Neutrophil (primary cell): ENCODE results near the gene TLCD3A.
"Not testable (repeated sequence)": the region's sequence is repeated elsewhere in the genome, so short reads cannot be mapped to it uniquely, and the experiment has no call there.

Source experiments
- H3K27ac ChIP-seq: fragments of 200-600 bp; sonication (generic); 2 replicates; pipeline ENCODE4 v1.5.1; 2016; ENCODE audit warnings: mild to moderate bottlenecking, moderate library complexity
- H3K27me3 ChIP-seq: fragments of 200-600 bp; sonication (generic); 2 replicates; pipeline ENCODE4 v1.6.0; 2016; ENCODE audit warnings: mild to moderate bottlenecking
- H3K36me3 ChIP-seq: fragments of 200-600 bp; sonication (generic); 2 replicates; pipeline ENCODE4 v1.5.1; 2017
- H3K4me1 ChIP-seq, 2 experiments: fragments of 200-600 bp in 1 of 2; sonication (generic) in 1 of 2; 1 replicate in 1 of 2; 2 replicates in 1 of 2; pipeline versions ENCODE4 v1.5.1 to v1.6.1; 2013 to 2016; ENCODE audit warnings: low read depth in 1 of 2, low read length in 1 of 2, mild to moderate bottlenecking in 1 of 2, moderate library complexity in 1 of 2; ENCODE audit not compliant: control insufficient read depth in 1 of 2, insufficient read depth in 1 of 2
- H3K4me3 ChIP-seq, 2 experiments: fragments of 200-600 bp in 1 of 2; sonication (generic) in 1 of 2; 1 replicate in 1 of 2; 2 replicates in 1 of 2; pipeline ENCODE4 v1.5.1; 2013 to 2016; ENCODE audit warnings: low read depth in 1 of 2, low read length in 1 of 2, mild to moderate bottlenecking in 1 of 2, moderate library complexity in 1 of 2
- H3K9me3 ChIP-seq: fragments of 200-600 bp; sonication (generic); 2 replicates; pipeline ENCODE4 v1.5.1; 2016
- TF ChIP-seq, protein P1 (sequence below): fragments of 200-600 bp; sonication (generic); IDR thresholded peaks from 2 replicates; pipeline ENCODE4 v1.5.1; 2016; ENCODE audit warnings: antibody characterized with exemption

The TLCD3A gene

GRCh38 chr17:746181-746580, 13.8 kb downstream of the TLCD3A start:
- Histone ChIP-seq H3K4me3 (no peak overlapping the region), H3K9me3 (no peaks in the 10 kb centered on the region), H3K4me1 (peaks cover 9% of the 10 kb centered on the region in 2 experiments), H3K36me3 (peaks cover 37% of the 10 kb centered on the region), H3K27ac (no peak overlapping the region), H3K27me3 (no peaks in the 10 kb centered on the region)
- TF ChIP-seq, protein P1, sequence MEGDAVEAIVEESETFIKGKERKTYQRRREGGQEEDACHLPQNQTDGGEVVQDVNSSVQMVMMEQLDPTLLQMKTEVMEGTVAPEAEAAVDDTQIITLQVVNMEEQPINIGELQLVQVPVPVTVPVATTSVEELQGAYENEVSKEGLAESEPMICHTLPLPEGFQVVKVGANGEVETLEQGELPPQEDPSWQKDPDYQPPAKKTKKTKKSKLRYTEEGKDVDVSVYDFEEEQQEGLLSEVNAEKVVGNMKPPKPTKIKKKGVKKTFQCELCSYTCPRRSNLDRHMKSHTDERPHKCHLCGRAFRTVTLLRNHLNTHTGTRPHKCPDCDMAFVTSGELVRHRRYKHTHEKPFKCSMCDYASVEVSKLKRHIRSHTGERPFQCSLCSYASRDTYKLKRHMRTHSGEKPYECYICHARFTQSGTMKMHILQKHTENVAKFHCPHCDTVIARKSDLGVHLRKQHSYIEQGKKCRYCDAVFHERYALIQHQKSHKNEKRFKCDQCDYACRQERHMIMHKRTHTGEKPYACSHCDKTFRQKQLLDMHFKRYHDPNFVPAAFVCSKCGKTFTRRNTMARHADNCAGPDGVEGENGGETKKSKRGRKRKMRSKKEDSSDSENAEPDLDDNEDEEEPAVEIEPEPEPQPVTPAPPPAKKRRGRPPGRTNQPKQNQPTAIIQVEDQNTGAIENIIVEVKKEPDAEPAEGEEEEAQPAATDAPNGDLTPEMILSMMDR, result no peak

DNA sequence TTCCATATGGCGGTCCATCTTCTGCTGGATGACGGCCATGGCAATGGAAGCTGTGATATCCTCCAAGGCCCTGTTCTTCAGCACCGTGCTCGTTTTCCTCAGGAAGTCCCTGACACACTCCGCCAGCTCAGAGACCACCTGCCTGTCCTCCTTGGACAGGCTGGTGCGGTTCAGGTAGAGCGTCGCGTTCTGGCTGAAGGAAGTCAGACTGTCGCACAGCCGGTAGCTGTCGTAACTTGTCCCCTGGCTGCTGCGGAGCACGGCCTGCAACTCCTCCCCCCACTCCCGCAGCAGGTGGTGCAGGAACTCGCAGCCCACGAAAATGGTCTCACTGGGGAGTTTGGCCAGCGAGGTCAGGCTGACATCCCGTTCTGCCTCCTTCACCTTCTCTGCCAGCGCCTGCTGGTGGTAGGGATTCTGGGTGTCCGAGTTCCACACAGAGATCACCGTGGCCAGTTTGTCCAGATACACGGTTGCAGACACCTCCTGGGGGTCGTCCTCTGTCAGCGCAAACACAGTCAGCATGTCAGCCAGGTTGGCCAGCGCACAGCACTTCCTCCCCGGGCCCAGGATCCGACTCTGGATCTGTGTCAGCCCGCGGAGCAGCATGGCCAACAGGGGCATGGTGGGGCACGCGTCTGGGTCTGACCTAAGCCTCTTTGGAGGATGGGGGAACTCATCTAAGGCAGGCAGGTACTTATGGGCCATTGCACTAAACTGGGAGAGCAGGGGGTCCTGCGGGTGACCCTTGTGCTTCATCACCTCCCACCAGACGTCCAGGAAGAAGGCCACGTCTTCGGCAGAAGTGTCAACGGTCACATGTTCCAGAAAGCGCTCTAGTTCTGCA, 14.6 kb downstream of the TLCD3A start:
- peaks cover 37% of the 10 kb centered on the region for H3K36me3 ChIP-seq
- H3K27ac ChIP-seq, result no peak overlapping the region

DNA sequence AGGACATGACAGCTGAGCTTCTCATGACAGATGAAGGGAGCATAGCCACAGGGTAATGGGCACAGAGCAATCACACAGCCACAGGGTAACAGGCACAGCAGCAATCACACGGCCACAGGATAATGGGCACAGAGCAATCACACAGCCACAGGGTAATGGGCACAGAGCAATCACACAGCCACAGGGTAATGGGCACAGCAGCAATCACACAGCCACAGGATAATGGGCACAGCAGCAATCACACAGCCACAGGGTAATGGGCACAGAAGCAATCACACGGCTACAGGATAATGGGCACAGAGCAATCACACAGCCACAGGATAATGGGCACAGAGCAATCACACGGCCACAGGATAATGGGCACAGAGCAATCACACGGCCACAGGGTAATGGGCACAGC, 16.2 kb downstream of the TLCD3A start:
- H3K4me1 ChIP-seq, result peaks cover 19 to 21% of the 10 kb centered on the region in 2 experiments
- H3K4me3 ChIP-seq, H3K9me3 ChIP-seq, H3K27me3 ChIP-seq, H3K27ac ChIP-seq: not testable (repeated sequence)
- peaks cover 33% of the 10 kb centered on the region for H3K36me3 ChIP-seq

More for the DNA sequence above, 14.6 kb downstream of the TLCD3A start:
- no peak overlapping the region for H3K4me3 ChIP-seq
- no peaks in the 10 kb centered on the region for H3K27me3 ChIP-seq
- TF ChIP-seq, protein P1, result no peak
- no peaks in the 10 kb centered on the region for H3K9me3 ChIP-seq
- H3K4me1 ChIP-seq, result peaks cover 13 to 14% of the 10 kb centered on the region in 2 experiments

GRCh38 chr17:749359-749758, 17.0 kb downstream of the TLCD3A start:
- H3K4me3 ChIP-seq, H3K27ac ChIP-seq, H3K9me3 ChIP-seq, H3K27me3 ChIP-seq: not testable (repeated sequence)
- Histone ChIP-seq H3K36me3 (peaks cover 33% of the 10 kb centered on the region), H3K4me1 (peaks cover 19 to 21% of the 10 kb centered on the region in 2 experiments)

GRCh38 chr17:750431-751037, 18.1 kb downstream of the TLCD3A start:
- TF ChIP-seq, protein P1, result no peak
- Histone ChIP-seq H3K27me3 (no peaks in the 10 kb centered on the region), H3K27ac (no peak overlapping the region), H3K4me3 (peak overlapping the region in 1 of 2 experiments; percentile 77), H3K4me1 (peaks cover 19 to 21% of the 10 kb centered on the region in 2 experiments), H3K36me3 (peaks cover 25% of the 10 kb centered on the region), H3K9me3 (no peaks in the 10 kb centered on the region)

GRCh38 chr17:751269-752001, 19.0 kb downstream of the TLCD3A start:
- Histone ChIP-seq H3K36me3 (peaks cover 16% of the 10 kb centered on the region), H3K4me1 (peaks cover 19 to 21% of the 10 kb centered on the region in 2 experiments), H3K4me3 (peak overlapping the region; percentile 77 to 94), H3K27ac (peak overlapping the region; percentile 82), H3K9me3 (no peaks in the 10 kb centered on the region), H3K27me3 (no peaks in the 10 kb centered on the region)
- TF ChIP-seq, protein P1, result no peak
